Left lung (tissue), 10 donors: Measurements from ENCODE around the gene WDR1. TPM values are rescaled to one million over a fixed set of nuclear protein-coding genes. Genes with fewer than 3 reads are reported as not detected.

Source experiments
- ATAC-seq: fragments of 200-7000 bp; cut with Tn5 transposase; one replicate; pipeline ENCODE4 v1.9.1; 2020; ENCODE audit warnings: moderate library complexity
- DNase-seq, 4 donors: peaks; one replicate each; pipeline ENCODE4 v3.0.0-alpha.2; 2013 to 2020
- H3K27ac ChIP-seq, 2 donors: fragments of 200-600 bp; sonication (generic) in 1 of 2; one replicate each; pipeline versions ENCODE4 v1.5.0 to v1.8.0; 2020 to 2021
- H3K27me3 ChIP-seq, 2 donors: fragments of 200-600 bp; sonication (generic) in 1 of 2; one replicate each; pipeline versions ENCODE4 v1.5.0 to v1.8.0; 2020 to 2021
- H3K36me3 ChIP-seq, 2 donors: fragments of 200-600 bp; sonication (generic) in 1 of 2; one replicate each; pipeline versions ENCODE4 v1.5.0 to v1.8.0; 2020 to 2021
- H3K4me1 ChIP-seq, 2 donors: fragments of 200-600 bp; one replicate each; pipeline ENCODE4 v1.8.0; 2021
- H3K4me3 ChIP-seq, 2 donors: fragments of 200-600 bp; sonication (generic) in 1 of 2; one replicate each; pipeline versions ENCODE4 v1.5.0 to v1.8.0; 2020 to 2021; ENCODE audit warnings: mild to moderate bottlenecking in 1 of 2
- H3K9me3 ChIP-seq, 2 donors: fragments of 200-600 bp; sonication (generic) in 1 of 2; one replicate each; pipeline versions ENCODE4 v1.5.0 to v1.8.0; 2020 to 2021
- intact Hi-C, 2 donors: fragments of 100-400 bp; cut with DNase I; formaldehyde crosslinking; loops; one replicate each; pipeline versions ENCODE4 v1.11.2 to v1.14.2; 2022
- polyA plus RNA-seq, 6 donors: library from polyadenylated mRNA; unstranded; fragments of 120-200 nt; gene quantifications; one replicate each; pipeline ENCODE4 v1.2.1, GENCODE V29; 2013; ENCODE audit not compliant: insufficient read length in 6 of 6
- total RNA-seq, 2 donors: library from RNA; stranded (reverse); fragmentation: NEBNext Ultra II Directional; extraction: Animal tissue kit (Norgen Biotek cat#: 25700); gene quantifications; one replicate each; pipeline ENCODE4 v1.2.1, GENCODE V29; 2021
- TF ChIP-seq, protein P1 (sequence below), 2 donors: fragments of 200-600 bp; sonication (generic) in 1 of 2; IDR thresholded peaks; one replicate each; pipeline versions ENCODE4 v1.5.0 to v1.8.0; 2021; ENCODE audit warnings: antibody characterized with exemption in 2 of 2
- donor health status: DM: no; HTN: yes; CAD: no.
- donor health status: DM: no; HTN: no; CAD: no.

Gene WDR1
- total and polyA plus RNA-seq, 8 donors, result 133 to 303 (median 157) TPM

DNA sequence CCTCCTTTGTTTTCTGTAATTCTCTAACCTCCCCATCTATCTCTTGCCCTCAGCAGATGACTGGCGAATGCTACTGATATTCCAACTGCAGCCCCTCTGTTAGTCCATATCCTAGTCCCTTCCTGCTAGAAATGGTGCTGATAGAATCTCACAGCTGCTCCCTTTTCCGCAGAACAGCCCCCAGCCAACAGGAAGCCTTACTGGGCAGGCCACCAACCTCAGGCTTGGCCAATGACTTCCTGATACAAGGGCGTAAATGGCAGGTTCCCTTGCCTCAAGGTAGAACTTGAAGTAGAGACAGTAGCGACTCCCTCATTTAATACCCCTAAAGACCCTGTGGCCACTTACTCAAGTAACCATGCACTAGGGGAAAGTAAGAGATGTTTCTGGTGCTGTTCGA lies 68.6 kb downstream of the WDR1 start:
- no peak overlapping the region for H3K27ac ChIP-seq
- TF ChIP-seq, protein P1, sequence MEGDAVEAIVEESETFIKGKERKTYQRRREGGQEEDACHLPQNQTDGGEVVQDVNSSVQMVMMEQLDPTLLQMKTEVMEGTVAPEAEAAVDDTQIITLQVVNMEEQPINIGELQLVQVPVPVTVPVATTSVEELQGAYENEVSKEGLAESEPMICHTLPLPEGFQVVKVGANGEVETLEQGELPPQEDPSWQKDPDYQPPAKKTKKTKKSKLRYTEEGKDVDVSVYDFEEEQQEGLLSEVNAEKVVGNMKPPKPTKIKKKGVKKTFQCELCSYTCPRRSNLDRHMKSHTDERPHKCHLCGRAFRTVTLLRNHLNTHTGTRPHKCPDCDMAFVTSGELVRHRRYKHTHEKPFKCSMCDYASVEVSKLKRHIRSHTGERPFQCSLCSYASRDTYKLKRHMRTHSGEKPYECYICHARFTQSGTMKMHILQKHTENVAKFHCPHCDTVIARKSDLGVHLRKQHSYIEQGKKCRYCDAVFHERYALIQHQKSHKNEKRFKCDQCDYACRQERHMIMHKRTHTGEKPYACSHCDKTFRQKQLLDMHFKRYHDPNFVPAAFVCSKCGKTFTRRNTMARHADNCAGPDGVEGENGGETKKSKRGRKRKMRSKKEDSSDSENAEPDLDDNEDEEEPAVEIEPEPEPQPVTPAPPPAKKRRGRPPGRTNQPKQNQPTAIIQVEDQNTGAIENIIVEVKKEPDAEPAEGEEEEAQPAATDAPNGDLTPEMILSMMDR (IDR thresholded peaks at IDR 0.05), result no peak
- peaks cover 4 to 22% of the 10 kb centered on the region in 2 donors for H3K4me1 ChIP-seq
- ATAC-seq, result no peak
- H3K27me3 ChIP-seq, result no peaks in the 10 kb centered on the region
- no peak for DNase-seq
- intact Hi-C loops, result no loop called here
- no peaks in the 10 kb centered on the region for H3K36me3 ChIP-seq
- no peak overlapping the region for H3K4me3 ChIP-seq
- peaks cover 0 to 3% of the 10 kb centered on the region in 2 donors for H3K9me3 ChIP-seq

GRCh38 chr4:10046471-10046870 lies 70.1 kb downstream of the WDR1 start:
- Histone ChIP-seq H3K4me3 (no peak overlapping the region), H3K4me1 (peaks cover 4 to 22% of the 10 kb centered on the region in 2 donors), H3K36me3 (no peaks in the 10 kb centered on the region), H3K27me3 (no peaks in the 10 kb centered on the region), H3K27ac (no peak overlapping the region), H3K9me3 (peaks cover 0 to 14% of the 10 kb centered on the region in 2 donors)
- ATAC-seq, result no peak
- TF ChIP-seq, protein P1 (IDR thresholded peaks at IDR 0.05), result no peak
- intact Hi-C loops, result no loop called here
- no peak for DNase-seq

- TF ChIP-seq, protein P1 (IDR thresholded peaks at IDR 0.05), result no peak
- intact Hi-C loops, result no loop called here
- peak; percentile 14 for ATAC-seq
Observed at GRCh38 chr4:10045481-10045880, 71.1 kb downstream of the WDR1 start.

GRCh38 chr4:10041036-10041435 lies 75.6 kb downstream of the WDR1 start:
- Histone ChIP-seq H3K4me1 (peaks cover 4 to 19% of the 10 kb centered on the region in 2 donors), H3K4me3 (no peak overlapping the region), H3K27ac (no peak overlapping the region), H3K27me3 (no peaks in the 10 kb centered on the region), H3K36me3 (no peaks in the 10 kb centered on the region), H3K9me3 (peaks cover 0 to 14% of the 10 kb centered on the region in 2 donors)
- DNase-seq, result no peak
- TF ChIP-seq, protein P1 (IDR thresholded peaks at IDR 0.05), result no peak
- ATAC-seq, result no peak
- intact Hi-C loops, result no loop called here

More at GRCh38 chr4:10045481-10045880, 71.1 kb downstream of the WDR1 start:
- no peak for DNase-seq
- H3K36me3 ChIP-seq, result no peaks in the 10 kb centered on the region
- H3K4me3 ChIP-seq, result no peak overlapping the region
- H3K27me3 ChIP-seq, result no peaks in the 10 kb centered on the region
- no peak overlapping the region for H3K27ac ChIP-seq
- peaks cover 4 to 22% of the 10 kb centered on the region in 2 donors for H3K4me1 ChIP-seq
- H3K9me3 ChIP-seq, result peaks cover 0 to 14% of the 10 kb centered on the region in 2 donors

GRCh38 chr4:10040049-10040892 lies 76.3 kb downstream of the WDR1 start:
- no peaks in the 10 kb centered on the region for H3K36me3 ChIP-seq
- intact Hi-C loops, result no loop called here
- H3K4me1 ChIP-seq, result peaks cover 0 to 16% of the 10 kb centered on the region in 2 donors
- H3K9me3 ChIP-seq, result peaks cover 0 to 14% of the 10 kb centered on the region in 2 donors
- TF ChIP-seq, protein P1 (IDR thresholded peaks at IDR 0.05), result no peak
- no peak overlapping the region for H3K4me3 ChIP-seq
- no peak for ATAC-seq
- DNase-seq, result no peak
- H3K27me3 ChIP-seq, result no peaks in the 10 kb centered on the region
- no peak overlapping the region for H3K27ac ChIP-seq
